SK-N-MC (cell line): ENCODE measurements around the gene CHRNB2.

Source experiments
- DNase-seq: peaks from one replicate; pipeline ENCODE4 v3.0.0-alpha.2; 2011; ENCODE audit warnings: low read depth, low spot score
- H3K27ac ChIP-seq: fragments of 200-600 bp; sonication (generic); 2 replicates; pipeline ENCODE4 v1.5.1; 2016; ENCODE audit warnings: mixed run types
- H3K36me3 ChIP-seq: fragments of 200-600 bp; sonication (generic); 2 replicates; pipeline ENCODE4 v1.6.1; 2017; ENCODE audit warnings: antibody characterized with exemption, low read length, mixed read lengths; ENCODE audit not compliant: insufficient read depth
- H3K4me3 ChIP-seq: fragments of 200-600 bp; sonication (generic); 2 replicates; pipeline ENCODE4 v1.5.1; 2016
- H3K9ac ChIP-seq: fragments of 200-600 bp; sonication (generic); 2 replicates; pipeline ENCODE4 v1.8.0; 2017; ENCODE audit warnings: mixed run types, mixed read lengths; ENCODE audit not compliant: insufficient read length
- H3K9me3 ChIP-seq: fragments of 200-600 bp; sonication (generic); 2 replicates; pipeline ENCODE4 v1.6.1; 2017; ENCODE audit warnings: low read depth, mild to moderate bottlenecking, antibody characterized with exemption, low read length, moderate library complexity, mixed read lengths
- EZH2 ChIP-seq: fragments of 200-600 bp; sonication (generic); IDR thresholded peaks from one replicate; pipeline ENCODE4 v1.6.1; 2017; ENCODE audit warnings: antibody characterized with exemption
- FOXP2 ChIP-seq: optimal IDR thresholded peaks from 2 replicates; pipeline ENCODE3; 2011; ENCODE audit warnings: mild to moderate bottlenecking, moderate library complexity; ENCODE audit not compliant: insufficient read depth; ENCODE audit errors: extremely low read length, control extremely low read depth
- POLR2AphosphoS5 ChIP-seq: IDR thresholded peaks from 2 replicates; pipeline ENCODE4 v1.6.1; 2012; ENCODE audit warnings: mild to moderate bottlenecking, low read depth, low read length, borderline replicate concordance

The CHRNB2 gene

GRCh38 chr1:154607609-154608396 is 40.2 kb downstream of the CHRNB2 start, which contains the start of gene ADAR:
TSS of gene ADAR (minus strand) at chr1:154608186. CDS start at chr1:154608006, 180 bp downstream.
- peaks cover 16% of the 10 kb centered on the region for H3K36me3 ChIP-seq
- peak within 1 kb of the TSS; percentile 97 for H3K27ac ChIP-seq
- H3K9me3 ChIP-seq: no peaks in the 10 kb centered on the region
- H3K9ac ChIP-seq: peak within 1 kb of the TSS; percentile 99
- peak within 1 kb of the TSS; percentile 98 for H3K4me3 ChIP-seq
- peak; percentile 68 for DNase-seq
- TF ChIP-seq EZH2: no peak
- no peak for TF ChIP-seq POLR2AphosphoS5
- no peak for TF ChIP-seq FOXP2

GRCh38 chr1:154608397-154609270 is 41.1 kb downstream of the CHRNB2 start:
- no peak for DNase-seq

DNA sequence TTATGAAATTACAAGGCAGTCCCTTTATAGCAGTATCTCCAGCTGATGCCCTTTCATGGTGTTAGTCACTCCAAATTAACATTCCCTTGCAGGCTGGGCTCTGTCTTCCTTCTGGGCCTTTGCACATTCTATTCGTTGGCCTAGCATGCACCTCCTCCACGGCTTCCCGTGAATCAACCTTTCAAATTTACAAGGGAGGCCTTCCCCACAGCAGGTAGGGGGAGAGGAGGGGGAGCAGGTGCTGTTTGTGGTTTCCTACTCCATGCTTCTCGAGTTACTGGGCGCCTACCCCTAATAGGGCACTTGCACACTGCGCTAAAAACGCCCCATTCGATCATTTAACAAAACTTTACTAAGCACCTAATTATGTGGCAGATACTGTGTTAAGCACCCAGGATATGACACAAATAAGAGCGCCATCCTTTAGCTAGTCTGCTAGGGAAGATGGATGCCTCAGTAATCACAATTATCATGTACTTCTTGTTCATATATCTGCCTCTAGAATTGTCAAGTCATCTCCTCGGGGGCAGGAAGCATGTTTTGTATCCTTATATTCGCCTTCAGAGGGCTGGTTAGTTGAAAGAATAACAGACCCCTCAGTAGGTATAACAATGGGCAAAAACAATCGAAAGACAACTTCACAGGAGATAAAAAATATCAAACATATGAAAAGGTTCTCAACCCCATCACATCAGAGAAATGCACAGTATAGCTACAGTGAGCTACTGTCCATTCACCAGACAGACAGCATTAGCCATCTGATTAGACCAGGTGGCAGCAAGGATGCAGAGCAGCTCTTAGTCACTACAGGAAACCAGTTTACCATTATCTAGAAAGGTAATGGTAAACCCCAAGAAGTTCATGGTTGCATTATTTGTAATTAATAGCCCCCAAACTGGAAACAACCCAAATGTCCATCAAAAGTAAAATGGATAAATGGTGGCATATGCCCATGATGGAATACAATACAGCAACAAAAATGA is 42.1 kb downstream of the CHRNB2 start:
- DNase-seq: no peak
- H3K36me3 ChIP-seq: peaks cover 12% of the 10 kb centered on the region; the same call in 1 of the 2 replicates
- peak overlapping the region; percentile 97 for H3K27ac ChIP-seq
- peak overlapping the region; percentile 98 for H3K4me3 ChIP-seq
- TF ChIP-seq POLR2AphosphoS5 (no peak), EZH2 (no peak), FOXP2 (no peak)
- no peaks in the 10 kb centered on the region for H3K9me3 ChIP-seq
- no peak overlapping the region for H3K9ac ChIP-seq

More at GRCh38 chr1:154608397-154609270, 41.1 kb downstream of the CHRNB2 start:
- no peak for TF ChIP-seq POLR2AphosphoS5
- no peak for TF ChIP-seq EZH2
- no peak for TF ChIP-seq FOXP2
- Histone ChIP-seq H3K9me3 (no peaks in the 10 kb centered on the region), H3K27ac (peak overlapping the region; percentile 97), H3K36me3 (peaks cover 13% of the 10 kb centered on the region), H3K4me3 (peak overlapping the region; percentile 98), H3K9ac (peak overlapping the region; percentile 99)

DNA sequence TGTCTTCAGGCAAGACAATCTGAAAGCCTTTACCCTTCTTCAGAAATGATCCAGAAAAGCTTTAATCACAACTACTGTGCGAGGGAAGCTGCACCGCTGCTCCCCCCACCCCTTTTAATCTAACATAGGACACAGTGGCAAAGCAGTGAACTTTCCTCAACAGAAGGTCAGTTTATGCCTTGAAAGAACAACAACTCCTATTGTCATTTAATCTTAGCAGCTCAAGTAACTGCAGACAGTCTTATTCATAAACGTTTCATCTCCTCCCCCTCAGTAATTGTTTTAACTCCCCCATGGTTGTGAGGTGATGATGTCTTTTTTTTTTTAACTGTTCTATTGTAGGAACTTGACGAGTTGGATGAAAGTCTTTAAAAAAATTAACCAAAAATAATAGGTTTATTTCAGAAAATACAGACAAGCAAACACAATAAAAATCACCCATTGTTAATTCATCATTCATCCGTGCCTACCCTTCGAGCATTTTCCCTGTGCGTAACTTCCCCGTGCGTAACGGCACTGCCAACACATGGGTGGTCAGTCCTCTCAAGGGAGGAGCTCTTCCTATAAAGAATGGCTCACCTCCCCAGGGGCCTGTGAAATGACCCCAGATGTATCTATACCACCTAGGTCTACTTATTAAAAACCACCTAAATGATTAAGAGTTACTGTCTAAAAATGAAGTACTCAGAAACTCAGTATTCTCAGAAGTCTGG is 43.7 kb downstream of the CHRNB2 start:
- Histone ChIP-seq H3K27ac (peak overlapping the region; percentile 47; the same call in 1 of the 2 replicates), H3K4me3 (no peak overlapping the region), H3K36me3 (no peaks in the 10 kb centered on the region), H3K9me3 (no peaks in the 10 kb centered on the region), H3K9ac (no peak overlapping the region)
- no peak for TF ChIP-seq FOXP2
- TF ChIP-seq POLR2AphosphoS5: no peak
- TF ChIP-seq EZH2: no peak
- DNase-seq: no peak

DNA sequence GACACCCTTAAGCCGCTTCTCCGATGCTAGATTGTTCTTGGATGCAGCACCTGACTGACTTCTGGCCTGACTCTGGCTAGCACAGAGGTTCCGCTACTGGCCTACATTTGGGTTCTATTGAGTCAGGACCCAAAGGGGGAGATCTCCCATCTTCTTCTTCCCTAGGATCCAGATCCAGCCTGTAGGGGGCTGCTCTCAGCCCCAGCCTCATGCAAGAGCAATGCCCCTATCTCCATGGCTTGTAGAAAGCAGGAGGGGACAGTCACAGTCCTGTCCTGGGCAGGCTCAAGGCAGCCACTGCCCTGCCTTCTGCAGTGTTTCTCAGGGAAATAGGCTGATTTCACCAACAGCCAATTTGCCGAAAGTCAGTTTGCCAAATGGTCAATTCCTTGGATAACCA is 46.7 kb downstream of the CHRNB2 start:
- Histone ChIP-seq H3K27ac (no peak overlapping the region), H3K36me3 (peaks cover 4% of the 10 kb centered on the region; the same call in 1 of the 2 replicates), H3K9ac (no peak overlapping the region), H3K4me3 (no peak overlapping the region), H3K9me3 (no peaks in the 10 kb centered on the region)
- no peak for DNase-seq
- TF ChIP-seq FOXP2 (no peak), POLR2AphosphoS5 (no peak), EZH2 (no peak)

DNA sequence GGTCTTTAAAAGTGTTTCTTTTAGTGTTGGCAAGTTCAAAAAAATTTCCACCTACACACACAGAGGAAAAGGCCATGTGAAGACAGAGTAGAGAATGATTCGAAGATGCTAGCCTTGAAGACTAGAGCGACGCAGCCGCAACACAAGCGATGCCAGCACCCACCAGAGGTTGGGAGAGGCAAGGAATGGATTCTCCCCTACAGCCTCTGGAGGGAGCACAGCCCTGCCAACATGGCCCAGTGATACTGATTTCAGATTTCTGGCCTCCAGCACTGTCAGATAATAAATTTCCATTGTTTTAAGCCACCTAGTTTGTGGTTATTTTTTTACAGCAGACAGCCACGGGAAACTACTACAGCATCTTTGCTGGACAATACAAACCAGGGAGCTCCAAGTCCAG is 47.3 kb downstream of the CHRNB2 start:
- no peaks in the 10 kb centered on the region for H3K9me3 ChIP-seq
- H3K4me3 ChIP-seq: no peak overlapping the region
- no peak overlapping the region for H3K9ac ChIP-seq
- H3K36me3 ChIP-seq: peaks cover 9% of the 10 kb centered on the region
- no peak overlapping the region for H3K27ac ChIP-seq
- DNase-seq: no peak
- TF ChIP-seq POLR2AphosphoS5 (no peak), FOXP2 (no peak)

GRCh38 chr1:154615411-154615810 is 47.8 kb downstream of the CHRNB2 start:
- Histone ChIP-seq H3K9me3 (no peaks in the 10 kb centered on the region), H3K36me3 (peaks cover 9% of the 10 kb centered on the region), H3K27ac (no peak overlapping the region), H3K9ac (no peak overlapping the region), H3K4me3 (no peak overlapping the region)
- TF ChIP-seq FOXP2: no peak
- no peak for TF ChIP-seq POLR2AphosphoS5
- TF ChIP-seq EZH2: no peak
- DNase-seq: no peak
